HG03521 (cell line): ENCODE results near the gene SUSD3.
"Not testable (repeated sequence)": the region's sequence is repeated elsewhere in the genome, so short reads cannot be mapped to it uniquely, and the experiment has no call there.

Experiments
- ATAC-seq: cut with Tn5 transposase; IDR thresholded peaks from one replicate; pipeline ENCODE4 v1.9.1; 2021; ENCODE audit warnings: mild to moderate bottlenecking, moderate library complexity; ENCODE audit not compliant: unreplicated experiment

Gene SUSD3

DNA sequence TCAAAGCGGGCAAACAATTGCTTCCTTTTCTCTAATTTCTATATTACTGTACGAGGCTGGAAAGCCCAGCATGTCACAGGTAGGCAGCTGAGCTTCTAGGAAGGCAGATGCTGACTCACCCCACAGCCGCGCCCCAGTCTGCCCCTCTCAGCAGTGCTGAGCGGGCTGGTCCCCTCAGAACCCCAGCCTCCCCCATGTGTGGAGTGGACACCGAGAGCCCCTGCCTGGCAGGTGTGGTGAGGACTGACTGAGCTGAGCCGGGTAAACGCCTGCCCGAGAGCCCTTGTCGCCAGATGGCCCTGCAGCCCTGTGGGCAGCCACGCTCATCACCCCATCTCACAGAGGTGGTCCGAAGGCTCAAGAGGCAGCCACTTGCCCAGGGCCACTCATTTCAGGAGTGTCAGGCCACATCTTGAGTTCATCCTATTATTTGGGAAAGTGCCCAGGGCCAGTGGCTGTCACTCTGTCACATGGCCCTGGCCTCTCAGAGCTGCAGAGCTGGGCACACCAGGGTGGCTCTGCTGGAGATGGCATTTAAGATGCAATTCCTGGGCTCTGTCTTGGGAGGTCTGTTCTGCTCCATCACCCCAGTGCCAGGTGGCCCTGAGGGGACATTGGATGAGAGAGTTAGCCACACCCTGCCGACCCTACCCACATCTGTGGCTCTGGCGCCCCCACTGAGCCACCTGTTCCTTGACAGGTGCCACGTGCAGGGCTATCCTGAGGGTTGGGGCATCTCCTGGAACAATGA, 50.0 kb downstream of the SUSD3 start:
- ATAC-seq = no peak

DNA sequence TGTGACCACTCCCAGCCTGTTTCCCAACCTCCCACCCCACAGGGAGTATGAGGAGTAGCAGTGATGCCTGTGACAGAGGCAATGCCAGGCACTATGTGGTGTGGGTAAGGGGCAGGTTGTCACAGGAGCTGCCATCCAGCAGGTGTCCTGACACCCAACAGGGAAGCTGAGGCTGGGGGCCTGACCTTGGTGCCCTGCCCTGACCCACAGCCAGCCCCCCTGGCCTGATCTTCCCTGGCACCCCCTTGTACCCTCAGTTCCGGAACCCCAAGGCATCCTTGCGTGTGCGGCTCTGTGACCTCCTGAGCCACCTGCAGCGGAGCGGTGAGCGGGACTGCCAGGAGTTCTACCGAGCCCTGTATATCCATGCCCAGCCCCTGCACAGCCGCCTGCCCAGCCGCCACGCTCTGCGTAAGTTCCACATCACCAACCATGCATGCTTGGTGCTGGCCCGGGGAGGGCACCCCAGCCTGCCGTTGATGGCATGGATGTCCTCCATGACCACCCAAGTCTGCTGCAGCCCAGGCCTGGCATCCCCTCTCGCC, 51.9 kb downstream of the SUSD3 start:
- no peak for ATAC-seq

DNA sequence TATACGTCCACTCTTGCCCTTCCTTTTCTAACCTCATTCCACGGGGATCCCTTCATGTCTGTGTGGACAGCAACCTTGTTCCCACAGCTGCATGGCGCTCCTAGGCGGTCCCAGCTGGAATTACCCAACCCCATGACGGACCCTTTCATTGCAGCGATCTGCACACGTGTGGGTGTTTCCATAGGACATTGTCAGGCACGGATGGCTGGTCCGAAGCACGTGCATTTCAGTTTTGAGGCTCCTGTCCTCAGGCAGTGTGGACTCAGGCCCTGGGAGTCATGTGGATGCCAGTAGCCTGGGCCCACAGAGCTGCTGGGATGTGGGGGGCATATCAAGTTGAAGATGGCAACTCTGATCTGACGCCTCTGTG, 52.5 kb downstream of the SUSD3 start:
- no peak for ATAC-seq

DNA sequence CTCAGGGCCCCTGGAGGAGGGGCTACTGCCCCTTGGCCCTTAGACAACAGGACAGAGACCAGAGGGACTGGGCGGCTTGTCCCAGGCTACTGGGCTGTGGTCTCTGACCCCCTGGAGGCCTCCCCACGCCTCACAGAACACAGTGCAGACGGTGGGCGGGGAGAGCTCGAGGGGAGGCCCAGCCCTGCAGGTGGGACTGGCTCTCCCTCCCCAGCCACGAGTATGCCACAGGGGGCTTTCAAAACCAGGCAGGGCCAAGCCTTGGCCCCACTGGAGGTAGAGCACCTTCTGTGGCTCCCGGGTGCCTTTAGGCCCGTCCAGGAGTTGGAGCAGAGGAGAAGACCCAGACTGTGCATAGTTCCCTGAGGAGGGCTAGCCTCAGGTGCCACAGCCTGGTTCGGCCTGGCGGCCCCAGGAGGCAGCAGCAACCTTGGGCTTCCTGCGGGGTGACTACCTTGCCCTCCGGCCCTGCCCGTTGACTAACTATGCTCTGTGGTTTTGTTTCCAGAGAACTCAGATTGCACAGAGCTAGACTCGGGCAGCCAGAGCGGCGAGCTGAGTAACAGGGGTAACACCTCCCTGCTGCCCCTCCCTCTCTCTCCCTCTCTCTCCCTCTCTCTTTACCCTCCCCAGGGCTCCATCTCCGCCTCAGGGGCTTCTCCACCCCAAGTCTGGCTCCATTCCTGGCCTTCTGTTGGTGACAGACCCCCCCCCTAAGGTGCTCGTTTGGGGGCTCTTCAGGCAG, 53.0 kb downstream of the SUSD3 start:
- ATAC-seq = no peak

DNA sequence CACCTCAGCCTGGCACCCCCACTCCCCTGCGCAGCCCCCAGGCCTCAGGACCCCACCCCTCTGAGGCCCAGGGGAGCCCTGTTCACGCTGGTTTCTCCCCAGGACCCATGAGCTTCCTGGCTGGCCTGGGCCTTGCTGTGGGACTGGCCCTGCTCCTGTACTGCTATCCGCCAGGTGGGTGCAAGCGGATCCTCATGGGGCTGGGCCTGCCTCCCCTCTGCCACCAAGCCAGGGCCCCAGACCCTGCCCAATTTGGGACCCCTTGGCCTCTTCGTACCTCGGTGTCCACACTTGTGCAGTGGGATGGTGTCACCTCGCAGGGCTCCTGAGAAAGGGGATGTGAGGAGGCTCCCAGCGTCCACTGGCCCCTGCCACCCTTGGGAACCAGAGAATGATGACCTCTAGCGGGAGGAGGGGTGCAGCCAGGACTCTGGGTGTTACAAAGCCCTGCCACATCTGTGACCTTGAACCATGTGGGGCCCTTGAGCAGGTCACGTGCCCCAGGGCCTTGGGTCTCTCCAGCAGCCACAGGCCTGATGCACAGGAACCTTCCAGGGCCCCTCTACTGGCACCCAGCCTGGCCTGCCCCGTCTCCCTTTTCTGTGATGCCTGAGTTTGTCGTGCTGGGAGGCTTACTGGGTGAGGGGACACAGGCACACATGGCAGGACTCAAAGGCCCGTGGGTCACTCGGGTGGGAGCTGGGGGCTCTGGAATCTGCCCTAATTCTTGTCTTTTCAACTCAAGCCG, 53.8 kb downstream of the SUSD3 start:
- ATAC-seq = no peak

DNA sequence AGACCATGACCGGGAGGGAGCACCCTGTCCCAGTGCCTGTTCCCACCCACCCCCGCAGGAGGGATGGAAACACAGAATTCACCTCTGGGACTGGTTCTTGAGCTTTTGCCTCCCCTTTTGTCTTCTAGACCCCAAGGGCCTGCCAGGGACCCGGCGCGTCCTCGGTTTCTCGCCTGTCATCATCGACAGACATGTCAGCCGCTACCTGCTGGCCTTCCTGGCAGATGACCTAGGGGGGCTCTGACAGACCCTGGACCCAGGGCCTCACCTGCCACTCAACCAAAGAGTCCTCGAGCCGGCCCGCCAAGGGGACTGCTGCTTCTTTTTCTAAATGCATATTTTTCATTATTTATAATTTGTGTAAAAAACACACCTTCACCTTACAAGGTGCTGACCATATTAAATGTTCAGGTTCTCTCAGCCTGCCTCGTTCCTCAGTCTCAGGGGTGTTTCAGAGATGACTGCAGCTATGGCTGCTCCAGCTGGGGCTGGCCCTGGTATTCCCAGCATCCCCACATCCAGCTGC, 54.4 kb downstream of the SUSD3 start:
- ATAC-seq = no peak

DNA sequence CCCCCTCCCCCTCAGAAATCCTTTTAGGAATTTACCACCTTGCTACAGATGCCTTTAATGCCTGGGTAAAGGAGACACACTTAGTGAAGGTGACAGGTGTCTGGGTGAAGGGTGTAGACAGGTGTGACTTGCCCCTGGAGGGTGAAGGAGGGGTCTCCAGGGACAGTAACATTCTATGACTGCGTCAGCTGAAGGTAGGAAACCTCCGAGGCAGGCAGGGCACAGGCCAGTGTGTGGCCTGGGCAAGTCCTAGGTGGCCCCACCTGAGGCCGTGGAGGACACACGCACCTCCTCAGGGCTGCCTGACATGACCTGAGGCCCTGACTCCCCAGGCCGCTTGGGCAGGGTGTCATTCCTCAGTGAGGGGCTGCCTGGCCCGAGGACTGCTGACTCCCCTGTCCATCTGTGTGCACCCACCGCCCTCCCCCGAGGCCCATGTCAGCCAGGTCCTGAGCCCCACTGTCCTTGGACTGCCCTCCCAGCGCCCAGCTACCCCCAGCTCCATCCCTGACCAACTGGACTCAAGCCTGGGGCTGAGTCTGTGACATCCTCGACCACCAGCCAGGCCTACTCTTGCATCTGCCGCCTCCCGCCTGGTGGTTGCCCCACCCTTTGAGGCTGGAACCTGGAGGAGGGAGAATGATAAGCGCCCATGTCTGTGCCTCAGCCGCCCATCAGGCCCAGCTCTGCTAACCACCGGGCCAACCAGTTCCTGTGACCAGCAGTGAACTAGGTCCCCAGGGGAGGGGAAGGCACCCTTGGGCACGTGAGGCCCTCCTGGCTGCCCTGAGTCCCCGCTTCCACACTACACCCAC, 55.9 kb downstream of the SUSD3 start:
- ATAC-seq = no peak

DNA sequence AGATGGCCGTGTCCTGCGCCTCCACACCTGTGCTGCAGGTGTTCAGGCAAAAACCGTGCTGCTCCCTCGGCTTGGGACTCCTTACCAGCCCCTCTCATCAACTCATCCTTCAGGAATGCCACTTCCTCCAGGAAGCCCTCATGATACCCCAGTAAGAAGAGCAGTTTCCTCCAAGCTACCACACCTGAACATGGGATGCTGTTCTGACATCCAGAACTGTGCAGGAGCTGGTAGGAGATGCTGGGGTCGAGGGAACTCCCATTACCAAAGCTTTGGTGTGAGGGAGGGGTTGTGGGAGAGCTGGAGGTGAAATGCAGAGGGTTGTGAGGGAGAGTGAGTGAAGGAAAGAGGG, 56.5 kb downstream of the SUSD3 start:
- ATAC-seq = no peak

DNA sequence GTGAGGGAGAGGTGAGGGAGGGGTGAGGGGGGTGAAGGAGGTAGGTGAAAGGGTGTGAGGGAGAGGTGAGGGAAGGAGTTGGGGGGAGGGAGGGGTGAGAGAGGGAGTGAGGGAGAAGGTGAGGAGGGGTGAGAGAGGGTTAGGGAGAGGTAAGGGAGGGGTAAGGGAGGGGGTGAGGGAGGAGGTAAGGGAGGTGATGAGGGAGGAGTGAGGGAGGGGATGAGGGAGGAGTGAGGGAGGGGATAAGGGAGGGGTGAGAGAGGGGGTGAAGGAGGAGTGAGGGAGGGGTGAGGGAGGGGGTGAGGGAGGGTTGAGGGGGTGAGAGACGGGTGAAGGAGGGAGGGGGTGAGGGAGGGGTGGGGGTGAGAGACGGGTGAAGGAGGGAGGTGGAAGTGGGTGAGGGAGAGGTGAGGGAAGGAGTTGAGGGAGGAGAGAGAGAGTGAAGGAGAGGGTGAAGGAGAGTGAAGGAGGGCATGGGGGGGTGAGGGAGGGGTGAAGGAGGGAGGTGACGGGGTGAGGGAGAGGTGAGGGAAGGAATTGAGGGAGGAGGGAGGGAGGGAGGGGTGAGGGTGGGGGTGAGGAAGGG, 57.1 kb downstream of the SUSD3 start:
- ATAC-seq = no peak

DNA sequence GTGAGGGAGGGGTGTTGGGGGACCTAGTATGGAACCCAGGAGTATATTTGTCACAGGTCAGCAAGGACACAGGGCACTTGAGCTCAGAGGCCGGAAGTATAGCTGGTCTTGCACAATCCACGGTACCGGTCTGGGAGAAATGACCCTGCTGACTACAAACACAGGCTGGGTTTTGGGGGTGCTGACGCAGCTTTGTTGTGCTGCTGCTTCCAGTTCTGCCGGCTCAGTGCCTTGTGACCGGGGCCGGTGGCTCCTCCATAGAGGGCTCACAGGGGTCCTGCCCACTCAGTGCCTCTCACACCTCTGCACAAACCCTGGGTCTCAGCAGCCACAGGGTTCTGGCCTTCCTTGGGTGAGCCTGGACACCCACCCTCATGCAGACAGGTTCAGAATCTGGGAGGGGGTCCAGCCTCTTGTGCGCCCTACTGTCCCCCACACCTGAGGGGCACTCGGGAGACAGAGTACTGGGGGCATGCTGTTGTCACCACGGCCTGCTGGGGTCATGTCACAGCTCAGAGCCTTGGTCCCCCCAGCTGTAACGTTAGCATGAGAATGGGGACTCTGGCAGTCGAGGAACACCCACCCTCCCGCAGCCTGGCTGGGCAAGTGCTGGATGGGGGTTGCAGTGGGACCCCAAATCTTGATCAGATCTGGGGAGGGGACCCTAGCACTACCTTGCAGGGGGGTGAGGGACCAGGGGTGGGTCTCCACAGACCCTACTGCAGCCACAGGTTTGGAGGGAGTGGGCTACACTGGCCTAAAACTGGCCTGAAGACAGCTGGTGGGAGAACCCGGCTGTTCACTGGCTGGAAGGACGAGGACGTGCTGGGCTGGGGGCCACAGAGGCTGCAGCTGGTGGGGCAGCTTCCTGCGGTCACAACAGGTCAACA, 57.8 kb downstream of the SUSD3 start:
- no peak for ATAC-seq

DNA sequence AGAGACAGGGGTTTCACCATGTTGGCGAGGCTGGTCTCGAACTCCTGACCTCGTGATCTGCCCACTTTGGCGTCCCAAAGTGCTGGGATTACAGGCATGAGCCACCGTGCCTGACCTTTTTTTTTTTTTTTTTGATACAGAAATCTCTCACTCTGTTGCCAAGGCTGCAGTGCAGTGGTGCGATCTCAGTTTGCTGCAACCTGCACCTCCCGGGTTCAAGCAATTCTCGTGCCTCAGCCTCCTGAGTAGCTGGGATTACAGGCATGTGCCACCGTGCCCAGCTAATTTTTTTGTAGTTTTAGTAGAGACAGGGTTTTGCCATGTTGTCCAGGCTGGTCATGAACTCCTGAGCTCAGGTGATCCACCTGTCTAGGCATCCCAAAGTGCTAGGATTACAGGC, 59.0 kb downstream of the SUSD3 start:
- not testable (repeated sequence) for ATAC-seq

DNA sequence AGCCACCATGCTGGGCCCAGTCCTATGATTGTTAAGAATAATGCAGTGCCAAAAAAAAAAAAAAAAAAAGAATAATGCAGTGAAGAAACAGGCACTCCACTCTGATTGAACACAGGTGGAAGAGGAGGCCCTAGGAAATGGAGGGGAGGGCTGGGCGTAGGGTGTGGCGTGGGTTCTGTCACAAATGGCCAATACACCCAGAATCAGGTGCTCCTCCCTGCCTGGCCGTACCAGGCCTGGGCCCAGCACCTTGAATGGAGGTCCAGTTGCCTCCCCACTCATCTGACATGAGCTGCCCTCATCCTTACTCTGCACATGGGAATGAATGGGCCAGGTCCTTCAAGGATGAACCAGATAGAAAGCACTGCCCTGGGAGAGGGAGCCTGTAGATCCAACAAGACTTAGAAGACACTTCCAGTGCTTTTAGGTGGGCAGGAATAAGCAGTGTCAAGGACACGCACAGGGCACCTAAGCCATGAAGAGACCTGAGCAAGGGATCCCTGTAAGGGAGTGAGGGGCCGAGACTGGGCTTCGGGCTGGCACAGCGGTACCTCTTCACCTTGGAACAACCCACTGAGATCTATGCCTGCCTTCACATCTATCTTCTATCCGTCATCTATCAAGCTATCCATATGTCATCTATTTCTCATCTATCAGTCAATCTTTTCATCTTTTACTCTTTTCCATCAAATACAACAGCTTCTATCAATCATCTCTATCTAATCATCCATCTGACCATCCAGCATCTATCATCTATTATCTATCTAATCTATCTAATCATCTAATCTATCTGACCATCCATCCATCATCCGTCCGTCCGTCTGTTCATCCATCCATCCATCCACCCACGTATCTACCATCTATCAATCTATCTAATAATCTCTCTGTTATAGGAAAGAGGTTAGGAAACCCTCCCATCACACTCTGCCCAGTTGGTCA, 59.7 kb downstream of the SUSD3 start:
- ATAC-seq = no peak

DNA sequence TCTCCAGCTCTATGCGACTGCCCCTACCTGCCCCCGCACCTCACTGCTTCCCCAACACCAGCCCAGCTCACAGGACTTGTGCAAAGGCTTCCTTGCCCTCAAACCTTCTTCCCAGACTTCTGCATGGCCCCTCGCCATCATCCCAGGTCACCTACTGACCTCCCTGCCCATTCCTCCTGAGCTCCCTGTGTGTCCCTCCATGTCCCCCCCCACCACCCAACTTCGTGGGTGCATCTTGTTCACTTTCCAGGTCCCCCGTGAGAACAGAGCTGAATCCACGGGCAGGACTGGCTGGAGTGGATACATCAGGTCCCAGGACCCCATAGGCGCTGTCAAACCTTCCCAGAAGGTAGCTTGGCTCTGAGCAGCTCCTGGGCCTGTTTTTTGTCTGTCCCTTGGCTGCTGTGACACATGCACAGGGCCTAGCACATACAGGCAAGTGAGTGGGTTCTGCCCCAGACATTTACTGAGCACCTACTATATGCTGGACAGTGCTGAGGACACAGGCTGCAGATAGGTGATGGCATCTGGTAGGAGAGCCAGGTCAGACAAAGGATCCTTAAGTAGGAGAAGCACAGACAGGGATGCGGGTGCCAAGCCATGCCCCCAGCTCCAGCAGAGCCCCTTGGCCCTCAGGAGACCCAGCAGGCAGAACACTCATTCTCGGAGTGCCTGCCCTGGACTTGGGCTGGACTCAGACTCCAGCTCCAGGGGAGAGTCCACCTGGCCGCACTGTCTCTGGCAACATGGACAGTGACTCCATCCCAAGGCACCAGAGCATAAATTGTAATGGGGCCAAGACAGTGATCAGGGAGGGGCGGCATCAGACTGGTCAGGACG, 60.6 kb downstream of the SUSD3 start:
- no peak for ATAC-seq

DNA sequence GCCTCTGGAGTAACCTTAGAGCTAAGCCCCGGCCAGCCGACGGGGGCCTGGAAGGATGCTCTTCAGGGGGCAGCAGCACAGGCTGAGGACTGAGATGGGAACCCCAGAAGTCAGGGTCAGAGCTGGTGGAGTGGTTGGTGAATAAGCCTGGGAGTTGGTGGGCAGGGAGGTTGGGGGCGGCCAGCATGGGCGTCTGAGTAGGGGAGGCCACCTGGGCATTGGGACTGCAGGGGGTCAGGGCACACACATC, 61.1 kb downstream of the SUSD3 start:
- no peak for ATAC-seq

DNA sequence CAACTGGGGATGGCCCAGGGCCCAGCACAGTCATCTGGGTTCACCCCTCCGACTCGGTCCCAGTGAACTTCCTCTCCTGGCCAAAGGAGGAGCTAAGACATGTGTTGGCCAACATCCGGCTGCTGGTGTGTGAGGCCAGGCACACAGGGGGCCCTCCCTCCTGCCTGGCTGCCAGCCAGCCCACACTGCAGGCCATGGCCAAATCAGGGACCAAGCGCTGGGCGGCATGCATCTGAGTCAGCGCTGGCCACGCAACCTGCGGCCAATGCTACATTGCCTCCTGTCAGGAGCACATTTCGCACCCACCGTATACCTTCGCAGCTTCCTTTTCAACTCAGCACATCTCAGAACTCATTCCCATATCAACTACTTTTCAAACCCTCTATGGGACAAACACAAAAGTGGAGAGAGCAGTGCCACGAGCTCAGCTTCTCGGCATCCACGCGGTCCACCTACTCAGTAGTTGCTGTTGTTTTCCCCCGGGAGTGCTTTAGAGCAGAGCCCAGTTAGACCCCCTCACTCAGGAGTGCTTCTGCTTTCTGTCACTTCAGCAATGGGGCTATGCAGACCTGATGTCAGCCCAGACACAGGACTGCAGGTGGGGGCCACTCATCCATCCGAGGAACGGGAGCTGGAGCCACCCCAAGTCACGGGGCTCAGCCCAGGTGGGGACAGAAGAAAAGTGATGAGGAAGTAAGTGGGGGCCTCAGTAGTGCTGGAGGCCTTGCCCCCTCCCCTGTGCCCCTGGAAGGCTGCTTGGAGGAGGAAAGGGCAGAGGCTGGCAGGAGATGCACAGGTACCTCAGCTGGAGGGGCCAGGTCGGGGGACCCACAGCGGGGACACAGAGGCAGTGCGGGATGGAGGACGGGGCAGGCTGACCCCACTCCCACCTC, 61.7 kb downstream of the SUSD3 start:
- ATAC-seq = peak; percentile 76

DNA sequence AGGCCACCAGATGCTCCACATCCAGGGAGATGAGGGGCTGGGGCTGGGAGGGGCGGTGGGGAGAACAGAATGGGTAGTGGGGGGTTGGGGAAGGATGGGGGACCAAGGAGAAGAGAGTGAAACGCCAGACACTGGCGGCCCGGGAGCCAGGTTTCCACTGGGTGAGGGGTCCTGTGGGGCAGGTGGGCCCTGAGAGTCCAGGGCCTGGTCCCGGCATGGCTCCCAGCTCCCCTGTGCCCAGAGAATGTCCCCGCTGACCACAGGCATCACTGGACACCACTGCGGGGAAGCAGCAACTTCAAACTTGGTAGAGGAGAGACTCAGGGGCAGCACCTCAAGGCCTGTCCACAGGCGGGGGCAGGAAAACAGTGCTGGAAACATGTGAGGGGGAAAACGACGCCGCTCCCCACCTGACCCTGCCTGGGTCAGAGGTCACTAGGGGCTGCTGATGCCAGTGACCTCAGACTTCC, 62.4 kb downstream of the SUSD3 start:
- no peak for ATAC-seq
